HepG2 (cell line): ENCODE results near the gene WDR82. TPM values are rescaled to one million over a fixed set of nuclear protein-coding genes. Genes with fewer than 3 reads are reported as not detected.

Experiments
- EHMT2 ChIP-seq: fragments of 200-600 bp; sonication (generic); IDR thresholded peaks from 2 replicates; pipeline ENCODE4 v1.7.0; 2017; ENCODE audit warnings: antibody characterized with exemption, low read depth, low read length, borderline replicate concordance
- ISL2 ChIP-seq: sonication (generic); formaldehyde crosslinking; IDR thresholded peaks from 2 replicates; pipeline ENCODE4 v1.5.0; 2020; ENCODE audit warnings: missing genetic modification reagents
- KDM3A ChIP-seq: IDR thresholded peaks from 2 replicates; pipeline ENCODE4 v1.6.1; 2018; ENCODE audit warnings: low read depth, missing compliant biosample characterization
- PATZ1 ChIP-seq: sonication (generic); formaldehyde crosslinking; IDR thresholded peaks from 2 replicates; pipeline ENCODE4 v1.4.0; 2020; ENCODE audit warnings: missing genetic modification reagents
- SIN3A ChIP-seq: IDR thresholded peaks from 2 replicates; pipeline ENCODE4 v1.6.1; 2011; ENCODE audit warnings: low read depth, mild to moderate bottlenecking, control low read depth, low read length, borderline replicate concordance
- TFE3 ChIP-seq: IDR thresholded peaks from 2 replicates; pipeline ENCODE4 v1.6.1; 2016
- THAP11 ChIP-seq: IDR thresholded peaks from 2 replicates; pipeline ENCODE4 v1.6.1; 2016; ENCODE audit warnings: missing biosample characterization, missing genetic modification reagents
- XBP1 ChIP-seq: sonication (generic); formaldehyde crosslinking; IDR thresholded peaks from 2 replicates; pipeline ENCODE4 v1.5.0; 2020; ENCODE audit warnings: missing genetic modification reagents
- XRCC5 ChIP-seq: fragments of 200-400 bp; formaldehyde crosslinking; optimal IDR thresholded peaks from 2 replicates; pipeline ENCODE3; 2017; ENCODE audit warnings: mild to moderate bottlenecking, low read length
- ZNF10 ChIP-seq: sonication (generic); formaldehyde crosslinking; IDR thresholded peaks from 2 replicates; pipeline ENCODE4 v1.4.0; 2020; ENCODE audit warnings: mild to moderate bottlenecking, low read depth, missing genetic modification reagents, borderline replicate concordance
- ZNF292 ChIP-seq: sonication (generic); formaldehyde crosslinking; IDR thresholded peaks from 2 replicates; pipeline ENCODE4 v1.8.1; 2022; ENCODE audit warnings: mild to moderate bottlenecking, low read depth, missing genetic modification reagents, borderline replicate concordance
- ZNF510 ChIP-seq: sonication (generic); formaldehyde crosslinking; IDR thresholded peaks from 2 replicates; pipeline ENCODE4 v1.4.0; 2020; ENCODE audit warnings: low read depth, mild to moderate bottlenecking, missing genetic modification reagents
- ZNF784 ChIP-seq: sonication (generic); formaldehyde crosslinking; IDR thresholded peaks from 2 replicates; pipeline ENCODE4 v1.5.1; 2020; ENCODE audit warnings: missing genetic modification reagents, mild to moderate bottlenecking, borderline replicate concordance
- polyA plus RNA-seq, 8 experiments: library from polyadenylated mRNA; depleted of rRNA in 3 of 8; stranded (reverse) in 7 of 8; unstranded in 1 of 8; fragments of >200 nt; fragmentation: Illumina TruSeq in 4 of 8; extraction: Trizol in 4 of 8; gene quantifications; 2 replicates each; pipeline versions ENCODE4 v1.2.1 to v1.2.3, GENCODE V29; 2011 to 2016; ENCODE audit warnings: low read depth in 4 of 8, missing spikeins in 1 of 8, mixed read lengths in 1 of 8; ENCODE audit not compliant: insufficient read depth in 1 of 8
- total RNA-seq, 5 experiments: library from RNA; depleted of rRNA; stranded (reverse); fragments of >200 nt; fragmentation: Illumina TruSeq; extraction: Trizol; gene quantifications; 2 replicates each; pipeline ENCODE4 v1.2.3, GENCODE V29; 2016; ENCODE audit warnings: low read depth in 1 of 5
- TF ChIP-seq, protein P1 (sequence below): sonication (generic); formaldehyde crosslinking; IDR thresholded peaks from 2 replicates; pipeline ENCODE4 v1.4.0; 2020; ENCODE audit warnings: missing genetic modification reagents; ENCODE audit errors: not compliant biosample characterization
- TF ChIP-seq, protein P2 (sequence below): sonication (generic); formaldehyde crosslinking; IDR thresholded peaks from 2 replicates; pipeline ENCODE4 v1.9.0; 2022; ENCODE audit warnings: low read depth, missing genetic modification reagents
- TF ChIP-seq, protein P3 (sequence below): sonication (generic); formaldehyde crosslinking; IDR thresholded peaks from 2 replicates; pipeline ENCODE4 v1.5.0; 2020; ENCODE audit warnings: missing genetic modification reagents, mild to moderate bottlenecking, borderline replicate concordance
- TF ChIP-seq, protein P4 (sequence below): sonication (generic); formaldehyde crosslinking; IDR thresholded peaks from 2 replicates; pipeline ENCODE4 v1.4.0; 2020; ENCODE audit warnings: mild to moderate bottlenecking, missing genetic modification reagents

WDR82 gene
- total and polyA plus RNA-seq, 2 of the 13 experiments (the other 11 are each of a cell fraction or from before 2014, with no cell fraction given) = 39.1 to 59.5 TPM

DNA sequence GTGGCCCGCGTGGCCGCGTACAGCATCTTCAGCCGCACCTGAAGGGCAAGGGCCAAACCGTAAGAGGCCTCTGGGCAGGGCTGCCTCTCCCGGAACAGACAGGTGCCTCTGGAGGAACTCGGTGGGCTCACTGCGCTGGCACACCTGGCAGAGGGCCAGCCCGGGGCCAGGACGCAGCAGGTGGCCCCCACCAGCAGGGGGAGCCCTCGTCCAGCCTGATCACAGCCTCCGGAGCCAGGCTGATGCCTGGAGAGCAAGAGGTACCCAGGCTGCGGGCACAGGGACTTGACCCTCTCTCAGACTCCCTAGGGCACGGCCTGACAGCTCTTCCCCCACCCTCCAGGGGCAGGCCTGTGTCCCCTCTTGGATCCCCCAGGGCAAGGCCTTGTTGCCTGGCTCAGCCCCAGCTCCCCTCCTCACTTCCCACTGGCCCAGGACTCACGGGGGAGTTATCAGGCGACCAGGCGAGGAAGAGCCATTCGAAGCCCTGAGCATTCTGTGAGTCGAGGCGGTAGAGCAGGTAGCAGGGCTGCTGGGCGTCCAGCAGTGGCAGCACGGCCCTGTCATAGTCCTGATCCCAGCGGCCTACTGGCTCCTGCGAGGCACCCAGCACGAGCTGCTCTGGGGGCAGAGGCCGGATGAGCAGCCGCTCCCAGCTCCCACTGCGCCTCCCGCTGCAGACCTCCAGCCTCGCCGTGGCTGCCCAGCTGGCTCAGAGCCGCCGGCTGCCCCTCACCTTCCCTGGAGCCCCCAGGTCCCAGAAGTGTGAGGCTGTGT is 46.8 kb downstream of the WDR82 start (continued):
- TF ChIP-seq, protein P1, sequence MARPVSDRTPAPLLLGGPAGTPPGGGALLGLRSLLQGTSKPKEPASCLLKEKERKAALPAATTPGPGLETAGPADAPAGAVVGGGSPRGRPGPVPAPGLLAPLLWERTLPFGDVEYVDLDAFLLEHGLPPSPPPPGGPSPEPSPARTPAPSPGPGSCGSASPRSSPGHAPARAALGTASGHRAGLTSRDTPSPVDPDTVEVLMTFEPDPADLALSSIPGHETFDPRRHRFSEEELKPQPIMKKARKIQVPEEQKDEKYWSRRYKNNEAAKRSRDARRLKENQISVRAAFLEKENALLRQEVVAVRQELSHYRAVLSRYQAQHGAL (CRISPR knock-in tag) = no peak
- TF ChIP-seq XBP1 (CRISPR knock-in tag) = no peak
- TF ChIP-seq, protein P2, sequence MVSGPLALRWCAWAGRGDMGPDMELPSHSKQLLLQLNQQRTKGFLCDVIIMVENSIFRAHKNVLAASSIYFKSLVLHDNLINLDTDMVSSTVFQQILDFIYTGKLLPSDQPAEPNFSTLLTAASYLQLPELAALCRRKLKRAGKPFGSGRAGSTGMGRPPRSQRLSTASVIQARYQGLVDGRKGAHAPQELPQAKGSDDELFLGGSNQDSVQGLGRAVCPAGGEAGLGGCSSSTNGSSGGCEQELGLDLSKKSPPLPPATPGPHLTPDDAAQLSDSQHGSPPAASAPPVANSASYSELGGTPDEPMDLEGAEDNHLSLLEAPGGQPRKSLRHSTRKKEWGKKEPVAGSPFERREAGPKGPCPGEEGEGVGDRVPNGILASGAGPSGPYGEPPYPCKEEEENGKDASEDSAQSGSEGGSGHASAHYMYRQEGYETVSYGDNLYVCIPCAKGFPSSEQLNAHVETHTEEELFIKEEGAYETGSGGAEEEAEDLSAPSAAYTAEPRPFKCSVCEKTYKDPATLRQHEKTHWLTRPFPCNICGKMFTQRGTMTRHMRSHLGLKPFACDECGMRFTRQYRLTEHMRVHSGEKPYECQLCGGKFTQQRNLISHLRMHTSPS (CRISPR knock-in tag) = peak; percentile 62; the same call in 1 of the 2 replicates
- no peak for TF ChIP-seq ZNF510
- peak; percentile 70 for TF ChIP-seq XRCC5
- TF ChIP-seq ZNF292 (CRISPR knock-in tag) = no peak
- no peak for TF ChIP-seq ZNF10 (CRISPR knock-in tag)
- TF ChIP-seq ISL2 (CRISPR knock-in tag) = no peak
- TF ChIP-seq PATZ1 (CRISPR knock-in tag) = no peak
- TF ChIP-seq ZNF784 = no peak
- TF ChIP-seq, protein P3, sequence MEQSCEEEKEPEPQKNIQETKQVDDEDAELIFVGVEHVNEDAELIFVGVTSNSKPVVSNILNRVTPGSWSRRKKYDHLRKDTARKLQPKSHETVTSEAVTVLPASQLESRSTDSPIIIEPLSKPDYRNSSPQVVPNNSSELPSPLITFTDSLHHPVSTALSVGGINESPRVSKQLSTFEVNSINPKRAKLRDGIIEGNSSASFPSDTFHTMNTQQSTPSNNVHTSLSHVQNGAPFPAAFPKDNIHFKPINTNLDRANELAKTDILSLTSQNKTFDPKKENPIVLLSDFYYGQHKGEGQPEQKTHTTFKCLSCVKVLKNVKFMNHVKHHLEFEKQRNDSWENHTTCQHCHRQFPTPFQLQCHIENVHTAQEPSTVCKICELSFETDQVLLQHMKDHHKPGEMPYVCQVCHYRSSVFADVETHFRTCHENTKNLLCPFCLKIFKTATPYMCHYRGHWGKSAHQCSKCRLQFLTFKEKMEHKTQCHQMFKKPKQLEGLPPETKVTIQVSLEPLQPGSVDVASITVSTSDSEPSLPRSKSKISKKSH (CRISPR knock-in tag) = 0 out of 2 replicates have a peak, but pooled peaks have one; percentile 44
- no peak for TF ChIP-seq TFE3 (CRISPR knock-in tag)
- no peak for TF ChIP-seq SIN3A
- TF ChIP-seq, protein P4, sequence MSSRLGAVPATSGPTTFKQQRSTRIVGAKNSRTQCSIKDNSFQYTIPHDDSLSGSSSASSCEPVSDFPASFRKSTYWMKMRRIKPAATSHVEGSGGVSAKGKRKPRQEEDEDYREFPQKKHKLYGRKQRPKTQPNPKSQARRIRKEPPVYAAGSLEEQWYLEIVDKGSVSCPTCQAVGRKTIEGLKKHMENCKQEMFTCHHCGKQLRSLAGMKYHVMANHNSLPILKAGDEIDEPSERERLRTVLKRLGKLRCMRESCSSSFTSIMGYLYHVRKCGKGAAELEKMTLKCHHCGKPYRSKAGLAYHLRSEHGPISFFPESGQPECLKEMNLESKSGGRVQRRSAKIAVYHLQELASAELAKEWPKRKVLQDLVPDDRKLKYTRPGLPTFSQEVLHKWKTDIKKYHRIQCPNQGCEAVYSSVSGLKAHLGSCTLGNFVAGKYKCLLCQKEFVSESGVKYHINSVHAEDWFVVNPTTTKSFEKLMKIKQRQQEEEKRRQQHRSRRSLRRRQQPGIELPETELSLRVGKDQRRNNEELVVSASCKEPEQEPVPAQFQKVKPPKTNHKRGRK = no peak
- TF ChIP-seq KDM3A (CRISPR knock-in tag) = peak; percentile 83; the same call in 1 of the 2 replicates
- no peak for TF ChIP-seq EHMT2
- no peak for TF ChIP-seq THAP11 (CRISPR knock-in tag)
